ENCODE results near the gene GTF3C5.

The GTF3C5 gene

DNA sequence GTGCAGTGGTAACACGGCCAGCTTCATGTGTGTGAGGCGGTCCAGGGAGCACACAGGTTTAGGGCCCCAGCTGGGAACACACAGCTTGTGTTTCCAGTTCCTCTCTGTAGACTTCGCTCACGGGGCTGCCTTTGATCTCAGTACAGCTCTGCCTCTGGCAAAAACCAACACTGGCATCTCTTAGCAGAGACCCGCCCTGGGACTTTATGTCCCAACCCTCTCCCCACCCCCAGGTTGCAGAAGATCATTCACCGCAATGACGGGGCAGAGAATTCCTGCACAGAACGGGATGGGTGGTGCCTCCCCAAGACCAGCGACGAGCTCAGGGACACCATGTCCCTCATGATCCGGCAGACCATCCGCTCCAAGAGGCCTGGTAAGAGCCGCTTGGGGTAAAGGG lies 25.7 kb downstream of the GTF3C5 start:
- peak overlapping the region in 1 of 7 experiments; percentile 16 for H3K4me3 ChIP-seq (ENCODE audit: control insufficient read depth in 1 of 7, extremely low read depth in 1 of 7, insufficient read depth in 4 of 7, low read depth in 2 of 7, low read length in 6 of 7)
- no peak overlapping the region for H3K27ac ChIP-seq (ENCODE audit: insufficient read depth in 1 of 2, low read depth in 1 of 2, low read length in 2 of 2, poor library complexity in 1 of 2, severe bottlenecking in 2 of 2)
- H3K4me1 ChIP-seq (ENCODE audit: control extremely low read depth in 1 of 4, control insufficient read depth in 4 of 4, insufficient read depth in 4 of 4, low read length in 3 of 4): peaks cover 5 to 55% (median 53%) of the 10 kb centered on the region in 4 experiments
- no peak for DNase-seq
- WGBS (ENCODE audit: insufficient coverage): 91% methylated on average over 13 of the region's 13 CpGs
- CTCF ChIA-PET: interaction anchor here (0.7 to 2.7 kb wide), 10 partner anchors 11 to 91 kb away, joined by 3 to 15 read pairs (median 4); no protein-coding TSS in a partner anchor
- POLR2A ChIA-PET: interaction anchor here (0.5 to 0.8 kb wide), 2 partner anchors 9 to 418 kb away, joined by 3 to 4 read pairs; no protein-coding TSS in a partner anchor
- peaks cover 2 to 66% (median 36%) of the 10 kb centered on the region in 4 experiments for H3K36me3 ChIP-seq (ENCODE audit: control insufficient read depth in 4 of 4, insufficient read depth in 4 of 4, low read length in 3 of 4)
- H3K9me3 ChIP-seq (ENCODE audit: control extremely low read depth in 1 of 5, control insufficient read depth in 4 of 5, insufficient read depth in 2 of 5, low read depth in 1 of 5, low read length in 4 of 5): no peaks in the 10 kb centered on the region
- no peaks in the 10 kb centered on the region for H3K27me3 ChIP-seq (replicated peaks in 2 of 5; ENCODE audit: control insufficient read depth in 4 of 5, insufficient read depth in 5 of 5, low read length in 4 of 5)

- Histone ChIP-seq H3K36me3 (ENCODE audit: control insufficient read depth in 4 of 4, insufficient read depth in 4 of 4, low read length in 3 of 4) (peaks cover 2 to 61% (median 32%) of the 10 kb centered on the region in 4 experiments), H3K27ac (ENCODE audit: insufficient read depth in 1 of 2, low read depth in 1 of 2, low read length in 2 of 2, poor library complexity in 1 of 2, severe bottlenecking in 2 of 2) (peak overlapping the region in 1 of 2 experiments; percentile 77), H3K4me1 (ENCODE audit: control extremely low read depth in 1 of 4, control insufficient read depth in 4 of 4, insufficient read depth in 4 of 4, low read length in 3 of 4) (peaks cover 5 to 60% (median 57%) of the 10 kb centered on the region in 4 experiments), H3K9me3 (ENCODE audit: control extremely low read depth in 1 of 5, control insufficient read depth in 4 of 5, insufficient read depth in 2 of 5, low read depth in 1 of 5, low read length in 4 of 5) (no peaks in the 10 kb centered on the region), H3K4me3 (ENCODE audit: control insufficient read depth in 1 of 7, extremely low read depth in 1 of 7, insufficient read depth in 4 of 7, low read depth in 2 of 7, low read length in 6 of 7) (peak overlapping the region in 3 of 7 experiments; percentile 11 to 51 (median 16)), H3K27me3 (replicated peaks in 2 of 5; ENCODE audit: control insufficient read depth in 4 of 5, insufficient read depth in 5 of 5, low read length in 4 of 5) (no peaks in the 10 kb centered on the region)
- peak; percentile 46 to 86 (median 78) for DNase-seq
- WGBS (ENCODE audit: insufficient coverage): 22% methylated on average over 5 of the region's 8 CpGs
- ChIA-PET POLR2A (interaction anchor here (0.5 to 0.8 kb wide), 2 partner anchors 10 to 418 kb away, joined by 3 to 4 read pairs; no protein-coding TSS in a partner anchor), CTCF (interaction anchor here (0.6 to 2.7 kb wide), 13 partner anchors 8 to 90 kb away, joined by 3 to 15 read pairs (median 4); no protein-coding TSS in a partner anchor)
These were observed 26.2 kb downstream of the GTF3C5 start for GRCh38 chr9:133057006-133057405.

GRCh38 chr9:133057553-133057952 lies 26.8 kb downstream of the GTF3C5 start:
- H3K9me3 ChIP-seq (ENCODE audit: control extremely low read depth in 1 of 5, control insufficient read depth in 4 of 5, insufficient read depth in 2 of 5, low read depth in 1 of 5, low read length in 4 of 5): no peaks in the 10 kb centered on the region
- peaks cover 2 to 56% (median 29%) of the 10 kb centered on the region in 4 experiments for H3K36me3 ChIP-seq (ENCODE audit: control insufficient read depth in 4 of 4, insufficient read depth in 4 of 4, low read length in 3 of 4)
- peaks cover 5 to 63% (median 59%) of the 10 kb centered on the region in 4 experiments for H3K4me1 ChIP-seq (ENCODE audit: control extremely low read depth in 1 of 4, control insufficient read depth in 4 of 4, insufficient read depth in 4 of 4, low read length in 3 of 4)
- ChIA-PET POLR2A (no interaction called here), CTCF (interaction anchor here (0.6 to 2.7 kb wide), 14 partner anchors 9 to 90 kb away, joined by 3 to 15 read pairs (median 4); no protein-coding TSS in a partner anchor)
- peak overlapping the region in 1 of 2 experiments; percentile 77 for H3K27ac ChIP-seq (ENCODE audit: insufficient read depth in 1 of 2, low read depth in 1 of 2, low read length in 2 of 2, poor library complexity in 1 of 2, severe bottlenecking in 2 of 2)
- DNase-seq: no peak
- H3K4me3 ChIP-seq (ENCODE audit: control insufficient read depth in 1 of 7, extremely low read depth in 1 of 7, insufficient read depth in 4 of 7, low read depth in 2 of 7, low read length in 6 of 7): peak overlapping the region in 1 of 7 experiments; percentile 51
- 95% methylated on average over 11 of the region's 12 CpGs for whole genome bisulfite sequencing (ENCODE audit: insufficient coverage)
- no peaks in the 10 kb centered on the region for H3K27me3 ChIP-seq (replicated peaks in 2 of 5; ENCODE audit: control insufficient read depth in 4 of 5, insufficient read depth in 5 of 5, low read length in 4 of 5)

DNA sequence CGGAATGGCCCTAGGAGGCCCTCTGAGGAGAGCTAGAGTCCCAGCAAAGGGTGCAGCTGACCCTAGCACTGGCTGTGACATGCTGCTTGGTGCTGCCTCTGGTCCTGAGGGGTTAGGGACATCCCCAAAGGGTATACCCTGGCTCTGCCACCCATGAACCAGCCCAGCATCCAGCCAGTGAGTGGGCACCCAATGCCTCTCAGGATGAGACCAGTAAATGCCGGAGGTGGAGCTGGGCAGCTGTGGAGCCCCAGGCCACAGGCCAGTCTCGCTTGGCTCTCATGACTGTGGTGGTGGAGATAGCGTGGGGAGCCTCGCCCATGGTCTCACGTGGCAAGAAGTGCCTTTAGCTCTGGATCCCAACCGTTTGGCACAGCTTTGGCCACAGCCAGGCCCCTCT lies 27.3 kb downstream of the GTF3C5 start:
- ChIA-PET CTCF (interaction anchor here (1.1 to 2.7 kb wide), 9 partner anchors 9 to 89 kb away, joined by 3 to 15 read pairs (median 5); no protein-coding TSS in a partner anchor), POLR2A (interaction anchor here (0.8 kb wide), 1 partner anchor 27 kb away, joined by 3 read pairs; the partner anchor contains the start of gene GTF3C5)
- Histone ChIP-seq H3K4me3 (ENCODE audit: control insufficient read depth in 1 of 7, extremely low read depth in 1 of 7, insufficient read depth in 4 of 7, low read depth in 2 of 7, low read length in 6 of 7) (peak overlapping the region in 1 of 7 experiments; percentile 51), H3K36me3 (ENCODE audit: control insufficient read depth in 4 of 4, insufficient read depth in 4 of 4, low read length in 3 of 4) (peaks cover 2 to 52% (median 27%) of the 10 kb centered on the region in 4 experiments), H3K9me3 (ENCODE audit: control extremely low read depth in 1 of 5, control insufficient read depth in 4 of 5, insufficient read depth in 2 of 5, low read depth in 1 of 5, low read length in 4 of 5) (no peaks in the 10 kb centered on the region), H3K4me1 (ENCODE audit: control extremely low read depth in 1 of 4, control insufficient read depth in 4 of 4, insufficient read depth in 4 of 4, low read length in 3 of 4) (peaks cover 5 to 65% (median 62%) of the 10 kb centered on the region in 4 experiments), H3K27ac (ENCODE audit: insufficient read depth in 1 of 2, low read depth in 1 of 2, low read length in 2 of 2, poor library complexity in 1 of 2, severe bottlenecking in 2 of 2) (peak overlapping the region in 1 of 2 experiments; percentile 77), H3K27me3 (replicated peaks in 2 of 5; ENCODE audit: control insufficient read depth in 4 of 5, insufficient read depth in 5 of 5, low read length in 4 of 5) (no peaks in the 10 kb centered on the region)
- DNase-seq: no peak
- WGBS (ENCODE audit: insufficient coverage): 93% methylated on average over 7 of the region's 7 CpGs

DNA sequence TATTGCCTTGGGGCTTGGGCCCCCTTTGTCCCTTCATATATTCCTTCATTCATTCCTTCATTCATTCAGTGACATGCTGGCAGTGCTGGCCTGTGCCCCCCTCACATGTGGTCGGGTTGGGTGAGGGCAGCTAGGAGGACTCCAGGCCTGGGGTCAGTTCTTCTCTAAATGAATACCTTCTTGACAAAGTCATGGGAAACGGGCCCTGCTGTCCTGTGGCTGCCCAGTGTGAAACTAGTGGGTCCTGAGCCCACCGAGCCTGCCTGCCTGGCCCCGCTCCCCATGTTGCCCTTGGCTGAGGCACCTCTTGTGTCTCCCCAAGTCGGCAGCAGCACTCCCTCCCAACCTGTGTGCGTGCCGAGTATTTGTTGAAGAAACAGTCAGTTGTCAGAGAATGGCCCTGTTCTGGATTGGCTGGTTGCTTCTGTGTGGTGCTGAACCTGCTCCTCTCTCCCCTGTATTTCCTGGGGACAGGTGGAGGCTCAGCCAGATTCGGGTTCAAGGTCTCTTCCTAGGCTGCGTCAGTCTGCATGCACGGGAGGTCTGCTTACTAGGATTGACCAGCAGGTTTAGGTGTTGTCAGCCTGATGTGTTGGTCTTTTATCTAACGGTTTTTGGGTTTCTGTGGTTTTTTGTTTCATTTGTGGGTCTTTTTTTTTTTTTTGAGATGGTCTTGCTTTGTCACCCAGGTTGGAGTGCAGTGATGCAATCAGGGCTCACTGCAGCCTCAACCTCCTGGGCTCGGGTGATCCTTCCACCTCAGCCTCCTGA lies 27.9 kb downstream of the GTF3C5 start:
- ChIA-PET POLR2A (interaction anchor here (0.8 kb wide), 1 partner anchor 28 kb away, joined by 3 read pairs; the partner anchor contains the start of gene GTF3C5), CTCF (interaction anchor here (1.1 to 2.7 kb wide), 6 partner anchors 10 to 90 kb away, joined by 3 to 15 read pairs (median 6); no protein-coding TSS in a partner anchor)
- peaks cover 2 to 46% (median 24%) of the 10 kb centered on the region in 4 experiments for H3K36me3 ChIP-seq (ENCODE audit: control insufficient read depth in 4 of 4, insufficient read depth in 4 of 4, low read length in 3 of 4)
- H3K27me3 ChIP-seq (replicated peaks in 2 of 5; ENCODE audit: control insufficient read depth in 4 of 5, insufficient read depth in 5 of 5, low read length in 4 of 5): no peaks in the 10 kb centered on the region
- no peaks in the 10 kb centered on the region for H3K9me3 ChIP-seq (ENCODE audit: control extremely low read depth in 1 of 5, control insufficient read depth in 4 of 5, insufficient read depth in 2 of 5, low read depth in 1 of 5, low read length in 4 of 5)
- H3K27ac ChIP-seq (ENCODE audit: insufficient read depth in 1 of 2, low read depth in 1 of 2, low read length in 2 of 2, poor library complexity in 1 of 2, severe bottlenecking in 2 of 2): peak overlapping the region; percentile 43 to 77
- peak; percentile 25 to 78 (median 68) for DNase-seq
- peaks cover 5 to 71% (median 68%) of the 10 kb centered on the region in 4 experiments for H3K4me1 ChIP-seq (ENCODE audit: control extremely low read depth in 1 of 4, control insufficient read depth in 4 of 4, insufficient read depth in 4 of 4, low read length in 3 of 4)
- WGBS (ENCODE audit: insufficient coverage): 64% methylated on average over 10 of the region's 12 CpGs
- H3K4me3 ChIP-seq (ENCODE audit: control insufficient read depth in 1 of 7, extremely low read depth in 1 of 7, insufficient read depth in 4 of 7, low read depth in 2 of 7, low read length in 6 of 7): peak overlapping the region in 1 of 7 experiments; percentile 28

DNA sequence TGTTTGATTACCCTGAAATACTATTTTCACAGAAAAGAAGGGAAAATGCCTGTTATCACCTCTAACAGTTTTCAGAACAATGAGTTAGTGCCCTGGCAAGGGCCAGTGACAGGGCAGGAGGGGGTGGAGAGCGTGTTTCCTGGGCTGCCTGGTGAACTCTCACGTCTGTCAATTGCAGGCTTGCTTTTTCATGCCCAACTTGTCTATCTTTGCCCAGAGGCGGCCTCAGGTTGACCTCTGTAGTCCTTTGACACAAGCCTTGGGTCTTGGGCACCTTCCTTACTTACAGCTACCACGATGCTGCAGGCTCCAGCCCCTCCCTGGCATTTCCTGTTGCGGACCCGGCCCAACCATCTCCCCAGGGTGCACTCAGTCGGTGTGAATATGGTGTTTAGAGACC lies 28.8 kb downstream of the GTF3C5 start:
- Histone ChIP-seq H3K27me3 (replicated peaks in 2 of 5; ENCODE audit: control insufficient read depth in 4 of 5, insufficient read depth in 5 of 5, low read length in 4 of 5) (no peaks in the 10 kb centered on the region), H3K27ac (ENCODE audit: insufficient read depth in 1 of 2, low read depth in 1 of 2, low read length in 2 of 2, poor library complexity in 1 of 2, severe bottlenecking in 2 of 2) (peak overlapping the region in 1 of 2 experiments; percentile 77), H3K36me3 (ENCODE audit: control insufficient read depth in 4 of 4, insufficient read depth in 4 of 4, low read length in 3 of 4) (peaks cover 2 to 43% (median 16%) of the 10 kb centered on the region in 4 experiments), H3K4me3 (ENCODE audit: control insufficient read depth in 1 of 7, extremely low read depth in 1 of 7, insufficient read depth in 4 of 7, low read depth in 2 of 7, low read length in 6 of 7) (peak overlapping the region in 3 of 7 experiments; percentile 22 to 44 (median 38)), H3K9me3 (ENCODE audit: control extremely low read depth in 1 of 5, control insufficient read depth in 4 of 5, insufficient read depth in 2 of 5, low read depth in 1 of 5, low read length in 4 of 5) (no peaks in the 10 kb centered on the region), H3K4me1 (ENCODE audit: control extremely low read depth in 1 of 4, control insufficient read depth in 4 of 4, insufficient read depth in 4 of 4, low read length in 3 of 4) (peaks cover 5 to 76% (median 70%) of the 10 kb centered on the region in 4 experiments)
- DNase-seq: peak in 2 of 3 donors; percentile 11 to 35
- POLR2A ChIA-PET: interaction anchor here (0.6 kb wide), 1 partner anchor 38 kb away, joined by 5 read pairs; no protein-coding TSS in a partner anchor
- WGBS (ENCODE audit: insufficient coverage): 16% methylated on average over 4 of the region's 7 CpGs
- CTCF ChIA-PET: interaction anchor here (0.7 to 2.6 kb wide), 7 partner anchors 8 to 89 kb away, joined by 3 to 14 read pairs (median 3); no protein-coding TSS in a partner anchor

All from common myeloid progenitor, CD34-positive (primary cell).